CD4-positive, alpha-beta T cell (primary cell): Measurements from ENCODE around the gene SGSM2. TPM values are rescaled to one million over a fixed set of nuclear protein-coding genes. Genes with fewer than 3 reads are reported as not detected.

Experiments used
- ATAC-seq: fragments of 200-7000 bp; cut with Tn5 transposase; one replicate; pipeline ENCODE4 v1.10.0; 2022; ENCODE audit warnings: mild to moderate bottlenecking; ENCODE audit not compliant: poor library complexity
- CTCF ChIA-PET: fragments of 350-600 bp; sonication (Branson Sonifier 250); formaldehyde crosslinking; loops from one replicate; lab custom pipeline; 2021; ENCODE audit warnings: antibody characterized with exemption, inconsistent platforms; lab: Charles Lee
- POLR2A ChIA-PET: fragments of 350-600 bp; sonication (Branson Sonifier 250); formaldehyde crosslinking; loops from one replicate; lab custom pipeline; 2021; ENCODE audit warnings: antibody characterized with exemption, inconsistent platforms; lab: Charles Lee
- DNase-seq, 14 experiments: peaks; one replicate each; pipeline ENCODE4 v3.0.0-alpha.2; 2013 to 2020; ENCODE audit warnings: mixed read lengths in 2 of 14
- H3K27ac ChIP-seq, 2 donors: one replicate each; pipeline versions ENCODE4 v1.5.1 to v1.7.0; 2013; ENCODE audit warnings: low read length in 2 of 2, low read depth in 1 of 2, mild to moderate bottlenecking in 1 of 2
- H3K27me3 ChIP-seq, 2 experiments: 1 replicate in 1 of 2; 2 replicates in 1 of 2; pipeline versions ENCODE4 v1.6.1 to v1.7.0; 2013; ENCODE audit warnings: low read length in 2 of 2, control low read depth in 1 of 2, mild to moderate bottlenecking in 1 of 2, moderate library complexity in 1 of 2; ENCODE audit not compliant: insufficient read depth in 2 of 2, control insufficient read depth in 1 of 2
- H3K36me3 ChIP-seq: one replicate; pipeline ENCODE4 v1.6.1; 2013; ENCODE audit warnings: low read length, control low read depth; ENCODE audit not compliant: insufficient read depth
- H3K4me1 ChIP-seq: one replicate; pipeline ENCODE4 v1.6.1; 2013; ENCODE audit warnings: low read length, control low read depth; ENCODE audit not compliant: insufficient read depth
- H3K4me3 ChIP-seq: one replicate; pipeline ENCODE4 v1.5.1; 2013; ENCODE audit warnings: mild to moderate bottlenecking, low read length, moderate library complexity
- H3K9me3 ChIP-seq, 2 experiments: 1 replicate in 1 of 2; 2 replicates in 1 of 2; pipeline versions ENCODE4 v1.6.1 to v1.7.0; 2013; ENCODE audit warnings: low read length in 2 of 2, mild to moderate bottlenecking in 2 of 2, control low read depth in 1 of 2, moderate library complexity in 1 of 2; ENCODE audit not compliant: control insufficient read depth in 1 of 2, insufficient read depth in 1 of 2
- H3K27ac Mint-ChIP-seq: one replicate; pipeline ENCODE4 v1.8.0; 2020; ENCODE audit warnings: mixed read lengths
- H3K27me3 Mint-ChIP-seq: one replicate; pipeline ENCODE4 v1.8.0; 2021; ENCODE audit warnings: mixed read lengths
- H3K36me3 Mint-ChIP-seq: one replicate; pipeline ENCODE4 v1.8.0; 2021; ENCODE audit warnings: low read depth, mixed read lengths
- H3K4me1 Mint-ChIP-seq: one replicate; pipeline ENCODE4 v1.8.0; 2021; ENCODE audit warnings: low read depth, mixed read lengths
- H3K4me3 Mint-ChIP-seq: one replicate; pipeline ENCODE4 v1.8.0; 2020; ENCODE audit warnings: mild to moderate bottlenecking, mixed read lengths
- H3K9me3 Mint-ChIP-seq: one replicate; pipeline ENCODE4 v1.8.0; 2020; ENCODE audit warnings: mixed read lengths
- CTCF ChIP-seq: fragments of 200-600 bp; IDR thresholded peaks from one replicate; pipeline ENCODE4 v1.8.0; 2022; ENCODE audit warnings: antibody characterized with exemption, mild to moderate bottlenecking
- intact Hi-C, 2 experiments: fragments of 100-400 bp; cut with DNase I in 1 of 2; cut with micrococcal nuclease in 1 of 2; formaldehyde crosslinking; loops; one replicate each; pipeline versions ENCODE4 v1.15.1 to v1.9.0; 2023 to 2025; cut with DNase I, micrococcal nuclease
- total RNA-seq, 174 experiments: library from RNA in 2 of 174; stranded (reverse) in 2 of 174; gene quantifications; one replicate each; pipeline ENCODE4 v1.2.3 and lab custom pipeline; 2021 to 2026

SGSM2 gene
- total RNA-seq, 2 experiments from 2014 or later: 147 to 154 TPM

- no peak for DNase-seq
- H3K27ac Mint-ChIP-seq: no peak overlapping the region
- TF ChIP-seq CTCF: no peak
- no peaks in the 10 kb centered on the region for H3K27me3 Mint-ChIP-seq
- no peaks in the 10 kb centered on the region for H3K9me3 Mint-ChIP-seq
- Histone ChIP-seq H3K4me1 (no peaks in the 10 kb centered on the region), H3K27ac (no peak overlapping the region), H3K4me3 (no peak overlapping the region), H3K9me3 (no peaks in the 10 kb centered on the region), H3K36me3 (peaks cover 38% of the 10 kb centered on the region), H3K27me3 (no peaks in the 10 kb centered on the region)
- POLR2A ChIA-PET: no interaction called here
- ATAC-seq: no peak
- CTCF ChIA-PET: no interaction called here
- no peak overlapping the region for H3K4me3 Mint-ChIP-seq
- intact Hi-C loops: no loop called here
- H3K4me1 Mint-ChIP-seq: no peaks in the 10 kb centered on the region
- H3K36me3 Mint-ChIP-seq: peaks cover 72% of the 10 kb centered on the region
These were observed 84.2 kb downstream of the SGSM2 start for GRCh38 chr17:2421315-2422147.

DNA sequence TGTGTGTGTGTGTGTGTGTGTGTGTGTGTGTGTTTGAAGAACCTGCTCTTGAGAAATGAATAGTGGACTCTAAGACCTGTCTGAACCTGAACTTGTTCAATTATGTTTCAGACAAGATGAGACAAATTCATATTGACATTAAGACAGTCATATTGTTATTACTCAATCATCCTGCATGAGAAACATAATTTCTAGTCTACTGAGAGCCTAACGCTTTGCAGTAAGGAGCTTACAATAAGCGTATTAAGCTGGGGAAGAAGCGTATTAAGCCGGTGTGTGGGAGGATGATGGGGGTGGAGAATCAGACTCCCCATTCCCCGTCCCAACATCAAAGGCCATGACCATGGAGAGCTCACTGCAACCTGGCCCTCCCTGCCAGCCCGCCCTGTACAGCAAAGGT is 86.0 kb downstream of the SGSM2 start:
- H3K27ac ChIP-seq: no peak overlapping the region
- H3K36me3 ChIP-seq: peaks cover 38% of the 10 kb centered on the region
- intact Hi-C loops: no loop called here
- no peaks in the 10 kb centered on the region for H3K4me1 Mint-ChIP-seq
- ChIA-PET CTCF (interaction anchor here (1.1 kb wide), 1 partner anchor 41 kb away, joined by 3 read pairs; no protein-coding TSS in a partner anchor), POLR2A (no interaction called here)
- H3K36me3 Mint-ChIP-seq: peaks cover 68% of the 10 kb centered on the region
- DNase-seq (no peak), ATAC-seq (no peak)
- H3K4me3 Mint-ChIP-seq: no peak overlapping the region
- no peaks in the 10 kb centered on the region for H3K4me1 ChIP-seq
- no peaks in the 10 kb centered on the region for H3K9me3 Mint-ChIP-seq
- no peaks in the 10 kb centered on the region for H3K9me3 ChIP-seq
- peak overlapping the region; percentile 44 for H3K27ac Mint-ChIP-seq
- H3K27me3 ChIP-seq: no peaks in the 10 kb centered on the region
- no peak for TF ChIP-seq CTCF
- H3K4me3 ChIP-seq: no peak overlapping the region
- H3K27me3 Mint-ChIP-seq: no peaks in the 10 kb centered on the region

- CTCF ChIA-PET: no interaction called here
- H3K4me3 Mint-ChIP-seq: no peak overlapping the region
- no peak overlapping the region for H3K27ac Mint-ChIP-seq
- H3K4me1 Mint-ChIP-seq: no peaks in the 10 kb centered on the region
- Histone ChIP-seq H3K4me1 (no peaks in the 10 kb centered on the region), H3K4me3 (no peak overlapping the region), H3K27me3 (no peaks in the 10 kb centered on the region), H3K36me3 (peaks cover 6% of the 10 kb centered on the region), H3K9me3 (no peaks in the 10 kb centered on the region), H3K27ac (no peak overlapping the region)
- intact Hi-C loops: no loop called here
- DNase-seq: no peak
- H3K36me3 Mint-ChIP-seq: peaks cover 47% of the 10 kb centered on the region
- no peak for ATAC-seq
- POLR2A ChIA-PET: no interaction called here
- TF ChIP-seq CTCF: no peak
- no peaks in the 10 kb centered on the region for H3K9me3 Mint-ChIP-seq
- no peaks in the 10 kb centered on the region for H3K27me3 Mint-ChIP-seq
These were observed 89.9 kb downstream of the SGSM2 start for GRCh38 chr17:2427215-2427614.
